Ascending aorta (tissue), 2 donors: ENCODE data around the gene ZNF665. TPM values are rescaled to one million over a fixed set of nuclear protein-coding genes. Genes with fewer than 3 reads are reported as not detected.

Source experiments
- DNase-seq, 2 donors: peaks; one replicate each; pipeline ENCODE4 v3.0.0-alpha.2; 2019; ENCODE audit warnings: low spot score in 2 of 2
- H3K27ac ChIP-seq, 2 donors: fragments of 200-600 bp; sonication (generic); one replicate each; pipeline ENCODE4 v1.5.1; 2016 to 2017; ENCODE audit warnings: mild to moderate bottlenecking in 1 of 2
- H3K27me3 ChIP-seq: fragments of 200-600 bp; sonication (generic); one replicate; pipeline ENCODE4 v1.5.1; 2017
- H3K36me3 ChIP-seq, 2 donors: fragments of 200-600 bp; sonication (generic); one replicate each; pipeline ENCODE4 v1.5.1; 2016
- H3K4me1 ChIP-seq, 2 donors: fragments of 200-600 bp; sonication (generic); one replicate each; pipeline ENCODE4 v1.5.1; 2016 to 2017; ENCODE audit warnings: mild to moderate bottlenecking in 1 of 2
- H3K4me3 ChIP-seq, 2 donors: fragments of 200-600 bp; sonication (generic); one replicate each; pipeline ENCODE4 v1.5.1; 2016 to 2017; ENCODE audit warnings: mild to moderate bottlenecking in 1 of 2
- H3K9me3 ChIP-seq, 2 donors: fragments of 200-600 bp; sonication (generic); one replicate each; pipeline ENCODE4 v1.5.1; 2016
- intact Hi-C: fragments of 100-400 bp; cut with DNase I; formaldehyde crosslinking; loops from one replicate; pipeline ENCODE4 v1.15.1; 2023
- total RNA-seq: library from RNA; depleted of rRNA; stranded (reverse); fragments of >200 nt; gene quantifications from one replicate; pipeline ENCODE4 v1.1.0, GENCODE V29; 2016
- TF ChIP-seq, protein P1 (sequence below), 3 experiments: fragments of 200-600 bp in 2 of 3; fragments of 450-650 bp in 1 of 3; sonication (generic) in 2 of 3; IDR thresholded peaks; one replicate each; pipeline ENCODE4 v1.5.1; 2016 to 2019; ENCODE audit warnings: antibody characterized with exemption in 3 of 3, mild to moderate bottlenecking in 1 of 3, moderate library complexity in 1 of 3

ZNF665 gene
- total RNA-seq, 1 donor from 2014 or later = not detected

- H3K27me3 ChIP-seq = no peaks in the 10 kb centered on the region
- H3K4me1 ChIP-seq = no peaks in the 10 kb centered on the region
- TF ChIP-seq, protein P1, sequence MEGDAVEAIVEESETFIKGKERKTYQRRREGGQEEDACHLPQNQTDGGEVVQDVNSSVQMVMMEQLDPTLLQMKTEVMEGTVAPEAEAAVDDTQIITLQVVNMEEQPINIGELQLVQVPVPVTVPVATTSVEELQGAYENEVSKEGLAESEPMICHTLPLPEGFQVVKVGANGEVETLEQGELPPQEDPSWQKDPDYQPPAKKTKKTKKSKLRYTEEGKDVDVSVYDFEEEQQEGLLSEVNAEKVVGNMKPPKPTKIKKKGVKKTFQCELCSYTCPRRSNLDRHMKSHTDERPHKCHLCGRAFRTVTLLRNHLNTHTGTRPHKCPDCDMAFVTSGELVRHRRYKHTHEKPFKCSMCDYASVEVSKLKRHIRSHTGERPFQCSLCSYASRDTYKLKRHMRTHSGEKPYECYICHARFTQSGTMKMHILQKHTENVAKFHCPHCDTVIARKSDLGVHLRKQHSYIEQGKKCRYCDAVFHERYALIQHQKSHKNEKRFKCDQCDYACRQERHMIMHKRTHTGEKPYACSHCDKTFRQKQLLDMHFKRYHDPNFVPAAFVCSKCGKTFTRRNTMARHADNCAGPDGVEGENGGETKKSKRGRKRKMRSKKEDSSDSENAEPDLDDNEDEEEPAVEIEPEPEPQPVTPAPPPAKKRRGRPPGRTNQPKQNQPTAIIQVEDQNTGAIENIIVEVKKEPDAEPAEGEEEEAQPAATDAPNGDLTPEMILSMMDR (IDR thresholded peaks at IDR 0.05) = no peak
- H3K36me3 ChIP-seq = peaks cover 35 to 43% of the 10 kb centered on the region in 2 donors
- no peak for DNase-seq
- H3K4me3 ChIP-seq = no peak overlapping the region
- H3K27ac ChIP-seq = no peak overlapping the region
- intact Hi-C loops = no loop called here
- H3K9me3 ChIP-seq = peaks cover 77 to 93% of the 10 kb centered on the region in 2 donors
These were observed 52.8 kb downstream of the ZNF665 start for GRCh38 chr19:53140351-53140750.

GRCh38 chr19:53136432-53136831, 56.7 kb downstream of the ZNF665 start:
- H3K9me3 ChIP-seq = peaks cover 44 to 82% of the 10 kb centered on the region in 2 donors

DNA sequence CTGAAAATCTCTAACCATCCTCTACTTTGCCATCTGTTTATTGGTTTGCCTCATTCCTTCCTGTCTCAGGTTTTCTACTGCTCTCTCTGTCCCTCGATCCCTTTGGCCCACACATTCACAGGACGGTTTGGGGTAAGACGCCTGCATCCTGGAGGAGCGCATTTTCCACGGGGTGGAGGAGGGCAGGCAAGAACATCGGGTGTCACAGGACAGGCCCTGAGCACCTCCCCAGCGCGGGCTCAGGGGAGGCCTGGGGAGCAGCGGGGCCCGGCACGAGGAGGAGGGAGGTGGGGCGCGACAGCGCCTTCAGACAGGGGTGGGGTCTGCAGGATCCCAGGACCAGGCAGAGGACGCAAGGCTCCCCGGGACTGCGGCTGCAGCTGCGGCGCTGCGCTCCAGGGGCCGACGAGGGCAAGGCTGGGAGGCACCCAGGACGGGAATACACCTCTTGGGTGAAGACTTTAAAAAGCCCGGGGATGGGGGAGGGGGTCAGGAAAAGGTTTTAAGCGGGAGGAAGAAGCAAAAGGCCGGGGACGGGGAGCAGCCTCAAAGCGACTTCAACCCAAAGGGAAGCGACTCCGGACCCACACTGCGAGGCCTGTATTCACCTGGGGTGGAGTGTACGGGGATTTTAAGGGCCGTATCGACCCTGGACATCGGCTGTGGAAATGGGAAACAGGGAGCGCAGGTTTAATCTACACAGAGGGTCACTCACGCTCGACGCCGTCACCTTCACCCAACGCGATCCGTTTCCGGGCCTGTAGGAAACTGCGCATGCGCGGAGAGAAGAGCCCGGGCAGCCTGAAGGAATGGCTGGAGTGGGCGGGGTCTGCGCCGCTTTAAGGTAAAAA, 60.8 kb downstream of the ZNF665 start, which contains the start of gene ZNF415:
Gene ZNF415 (minus strand): TSS at position 770 of the 851 bp plus-strand sequence. CDS start 10,234 bp downstream, outside the sequence.
- TF ChIP-seq, protein P1 (IDR thresholded peaks at IDR 0.05) = no peak
- intact Hi-C loops = loop anchor here (2.0 kb wide), 1 partner anchor 26 kb away; the partner anchor contains the start of gene ZNF347

More at GRCh38 chr19:53136432-53136831, 56.7 kb downstream of the ZNF665 start:
- peaks cover 6 to 9% of the 10 kb centered on the region in 2 donors for H3K36me3 ChIP-seq
- no peak for DNase-seq
- H3K27ac ChIP-seq = no peak overlapping the region
- no peak overlapping the region for H3K4me3 ChIP-seq
- TF ChIP-seq, protein P1 (IDR thresholded peaks at IDR 0.05) = no peak
- H3K4me1 ChIP-seq = peaks cover 3 to 5% of the 10 kb centered on the region in 2 donors
- no peaks in the 10 kb centered on the region for H3K27me3 ChIP-seq
- intact Hi-C loops = no loop called here

GRCh38 chr19:53131727-53132126, 61.4 kb downstream of the ZNF665 start:
- TF ChIP-seq, protein P1 (IDR thresholded peaks at IDR 0.05) = no peak
- intact Hi-C loops = loop anchor here (2.0 kb wide), 1 partner anchor 27 kb away; the partner anchor contains the start of gene ZNF347
- no peak for DNase-seq
- Histone ChIP-seq H3K36me3 (no peaks in the 10 kb centered on the region), H3K4me3 (peak overlapping the region; percentile 72 to 74), H3K27ac (no peak overlapping the region), H3K27me3 (no peaks in the 10 kb centered on the region), H3K4me1 (peaks cover 4 to 6% of the 10 kb centered on the region in 2 donors), H3K9me3 (peaks cover under 1 to 35% of the 10 kb centered on the region in 2 donors)

More for the DNA sequence above, 60.8 kb downstream of the ZNF665 start, which contains the start of gene ZNF415:
- DNase-seq = peak; percentile 11 to 87
- Histone ChIP-seq H3K9me3 (peaks cover 6 to 41% of the 10 kb centered on the region in 2 donors), H3K4me3 (peak within 1 kb of the TSS; percentile 72 to 74), H3K27ac (peak within 1 kb of the TSS; percentile 49 to 58), H3K27me3 (no peaks in the 10 kb centered on the region), H3K4me1 (peaks cover 4 to 6% of the 10 kb centered on the region in 2 donors), H3K36me3 (no peaks in the 10 kb centered on the region)

DNA sequence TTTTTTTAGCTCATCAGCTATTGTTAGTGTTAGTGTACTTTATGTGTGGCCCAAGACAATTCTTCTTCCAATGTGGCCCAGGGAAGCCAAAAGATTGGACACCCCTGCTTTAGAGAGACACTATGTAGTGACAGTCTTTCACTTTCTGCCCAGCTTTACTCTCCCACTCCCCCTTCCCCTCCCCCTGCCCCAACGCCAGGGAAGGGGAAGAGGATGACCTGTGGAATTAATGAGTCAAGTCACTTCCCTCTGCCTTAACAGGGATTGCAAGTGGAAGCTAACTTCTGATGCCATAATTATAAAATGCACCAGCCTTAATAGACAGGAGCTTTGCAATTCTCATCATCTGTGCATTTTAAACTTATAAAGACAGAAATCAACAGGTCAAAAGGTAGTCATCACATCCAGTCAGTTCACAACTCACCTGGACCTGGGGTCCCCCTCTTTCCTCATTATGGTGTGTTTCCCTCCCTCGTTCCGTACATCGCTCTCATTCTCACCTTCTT, 62.0 kb downstream of the ZNF665 start:
- no peaks in the 10 kb centered on the region for H3K36me3 ChIP-seq
- H3K4me1 ChIP-seq = peaks cover 4 to 6% of the 10 kb centered on the region in 2 donors
- no peaks in the 10 kb centered on the region for H3K27me3 ChIP-seq
- H3K4me3 ChIP-seq = peak overlapping the region; percentile 72 to 74
- H3K9me3 ChIP-seq = peaks cover 0 to 31% of the 10 kb centered on the region in 2 donors
- TF ChIP-seq, protein P1 (IDR thresholded peaks at IDR 0.05) = no peak
- intact Hi-C loops = no loop called here
- no peak for DNase-seq
- no peak overlapping the region for H3K27ac ChIP-seq
